Activated CD4-positive, alpha-beta T cell treated with anti-CD3 and anti-CD28 coated beads, Interleukin-2, Interleukin-6, amounts not matched to agents 100 ng/mL and 50 ng/mL, durations not matched to agents 16 hours and 8 hours (primary cell): ENCODE results near the gene TNFRSF12A.

Source experiments
- DNase-seq: peaks from one replicate; pipeline ENCODE4 v3.0.0-alpha.2; 2020

The TNFRSF12A gene

GRCh38 chr16:3027489-3027795 is 7.3 kb downstream of the TNFRSF12A start:
- no peak for DNase-seq

GRCh38 chr16:3027983-3028715 is 8.0 kb downstream of the TNFRSF12A start:
- DNase-seq, result peak; percentile 95

DNA sequence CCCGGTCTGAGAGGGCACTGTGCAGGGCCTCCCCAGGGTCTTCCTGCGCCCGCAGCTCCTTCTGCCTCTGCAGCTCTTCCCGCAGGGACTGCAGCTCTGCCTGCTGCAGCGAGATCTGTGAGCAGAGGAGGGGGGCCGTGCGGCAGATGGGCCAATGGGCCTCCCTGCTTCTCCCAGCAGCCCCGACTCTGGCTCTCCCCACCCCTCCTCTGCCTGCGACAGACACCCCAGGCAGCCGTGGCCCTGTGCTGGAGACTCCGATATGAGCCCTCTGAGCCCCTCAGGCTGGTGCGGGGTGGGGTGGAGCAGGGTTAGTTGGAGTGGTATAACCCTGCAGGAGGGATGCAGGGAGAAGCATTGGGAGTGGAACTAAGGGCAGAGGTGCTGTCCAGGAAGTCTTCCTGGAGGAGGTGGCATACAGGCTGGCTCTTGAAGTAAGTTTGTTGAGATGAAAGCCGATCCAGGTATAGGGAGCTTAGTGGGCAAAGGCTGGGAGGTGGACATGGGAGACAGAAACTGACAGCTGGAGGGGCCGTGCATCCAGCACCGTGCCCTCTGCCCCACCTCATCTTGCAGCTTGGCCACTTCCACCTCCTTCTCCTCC is 8.7 kb downstream of the TNFRSF12A start:
- DNase-seq, result no peak

DNA sequence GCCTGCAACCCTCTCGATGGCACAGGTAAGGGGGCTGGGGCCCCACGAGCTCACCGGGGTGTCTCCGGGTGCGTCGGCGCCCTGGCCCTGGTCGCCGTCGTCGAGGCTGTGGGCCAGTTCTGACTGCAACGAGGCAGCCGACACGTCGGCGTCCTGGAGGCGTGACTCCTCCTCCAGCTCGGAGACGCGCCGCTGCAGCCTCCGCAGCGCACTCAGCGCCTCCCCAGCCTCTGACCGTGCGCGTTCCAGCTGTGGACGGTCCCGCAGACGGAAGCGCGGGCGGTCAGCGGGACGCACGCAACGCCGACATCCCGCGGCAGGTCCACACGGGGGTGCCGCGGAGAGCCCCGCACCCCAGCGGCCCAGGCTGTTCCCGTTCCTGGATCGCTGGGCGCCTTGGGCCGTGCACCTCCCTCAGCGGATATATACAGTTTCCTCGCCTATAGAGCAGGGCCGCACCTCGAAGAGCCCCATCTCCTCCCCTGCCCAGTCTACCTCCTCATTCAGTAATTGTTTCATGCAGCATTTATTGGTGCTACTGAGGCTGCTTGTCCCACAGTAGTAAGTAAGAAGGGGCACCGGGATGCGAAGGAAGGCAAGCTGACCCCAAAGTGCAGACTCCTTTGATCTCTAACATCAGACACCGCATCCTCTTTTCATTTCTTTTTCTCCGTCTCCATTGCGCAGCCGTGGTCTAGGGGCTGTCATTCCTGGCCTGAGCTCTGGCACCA is 9.5 kb downstream of the TNFRSF12A start:
- DNase-seq, result peak; percentile 71

GRCh38 chr16:3030222-3031212 is 10.3 kb downstream of the TNFRSF12A start:
- no peak for DNase-seq

DNA sequence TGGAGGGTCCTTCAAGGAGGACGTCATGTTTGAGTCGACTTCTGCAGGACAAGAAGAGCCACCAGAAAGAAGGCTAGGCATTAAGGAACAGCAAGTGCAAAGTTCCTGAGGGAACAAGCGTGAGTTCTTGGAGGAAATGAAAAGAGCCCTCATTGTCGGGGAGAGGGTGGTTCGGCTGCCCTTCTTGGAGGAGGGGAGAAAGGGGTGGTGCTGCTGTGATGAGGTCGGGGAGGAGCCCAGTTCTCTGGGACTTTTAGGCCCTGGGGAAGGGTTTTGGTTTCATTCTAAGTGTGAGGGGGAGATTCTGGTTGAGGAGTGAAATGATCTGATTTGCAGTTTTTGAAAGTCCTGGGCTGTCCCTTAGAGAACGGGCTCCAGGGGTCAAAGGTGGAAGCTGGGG is 12.5 kb downstream of the TNFRSF12A start:
- DNase-seq, result peak; percentile 37

DNA sequence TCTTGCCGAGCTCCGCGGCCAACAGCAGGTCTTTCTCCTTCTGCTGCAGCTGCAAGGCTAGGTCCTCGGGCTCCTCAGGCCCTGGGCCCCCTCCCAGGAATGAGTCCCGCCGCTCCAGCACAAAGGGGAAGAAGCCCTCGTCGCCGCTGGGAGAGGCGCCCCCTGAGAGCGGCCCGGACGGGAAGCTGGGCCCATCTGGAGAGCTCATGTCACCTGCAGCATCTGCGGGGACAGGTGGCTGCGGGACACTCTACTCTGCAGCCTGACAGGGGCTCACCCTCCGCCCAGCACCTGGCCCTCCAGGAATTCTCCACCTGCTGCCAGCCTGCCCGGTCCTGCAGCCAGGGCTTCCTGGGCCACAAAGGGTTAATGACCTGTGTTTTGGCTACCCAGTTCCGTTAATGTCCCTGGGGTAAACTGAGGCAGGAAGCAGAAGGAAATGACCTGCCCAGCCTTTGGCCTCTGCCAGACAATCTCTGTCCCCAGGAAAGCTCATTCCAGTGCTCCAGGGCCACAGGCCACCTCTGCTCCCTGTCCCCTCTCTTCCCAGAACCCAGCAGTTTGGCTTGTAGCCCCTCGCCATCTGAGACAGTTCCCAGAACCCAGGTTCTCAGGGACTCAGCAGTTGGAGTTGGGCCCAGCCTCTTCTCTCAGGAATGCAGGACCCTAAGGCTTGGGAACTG is 15.3 kb downstream of the TNFRSF12A start:
- no peak for DNase-seq

DNA sequence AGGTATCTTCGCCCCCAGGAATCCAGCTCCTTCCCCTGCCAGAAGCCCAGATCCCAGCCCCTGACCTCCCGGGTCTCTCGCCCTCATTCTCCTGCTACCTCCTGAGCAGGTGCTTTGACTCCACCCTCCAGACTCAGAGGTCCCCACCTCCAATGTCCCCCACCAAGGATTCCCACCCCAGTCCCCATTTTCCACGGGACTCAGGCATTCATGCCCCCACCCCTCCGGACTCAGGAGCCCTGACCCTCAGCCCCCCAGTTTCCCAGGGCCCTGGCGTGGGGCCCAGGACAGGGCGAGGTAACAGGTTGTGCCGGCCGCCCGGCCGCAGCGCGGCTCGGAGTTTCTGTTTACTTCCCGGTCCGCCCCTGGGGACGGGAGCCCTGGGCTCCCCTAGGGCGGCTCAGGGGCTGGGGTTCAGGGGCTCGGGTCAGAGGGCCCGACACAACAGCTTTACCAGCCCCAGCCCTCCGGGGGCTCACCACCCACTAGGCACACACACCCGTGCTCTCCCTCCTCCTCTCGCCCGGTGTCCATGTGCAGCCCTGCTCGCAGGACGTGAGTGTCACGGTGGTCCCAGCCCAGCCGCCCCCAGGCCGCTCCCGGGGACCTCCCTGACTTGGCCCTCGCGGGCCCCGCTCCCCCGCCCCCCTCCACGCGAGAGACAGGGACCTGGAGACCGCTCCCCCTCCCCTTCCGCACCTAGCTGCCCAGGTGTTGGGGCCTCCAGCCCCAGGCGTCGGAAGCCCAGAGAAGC is 16.0 kb downstream of the TNFRSF12A start:
- no peak for DNase-seq

GRCh38 chr16:3036726-3037315 is 16.7 kb downstream of the TNFRSF12A start, which contains the start of gene BICDL2:
Gene BICDL2, minus strand, starts transcription at chr16:3036944. Its CDS starts 1,448 bp downstream, at chr16:3035496.
- DNase-seq, result no peak

DNA sequence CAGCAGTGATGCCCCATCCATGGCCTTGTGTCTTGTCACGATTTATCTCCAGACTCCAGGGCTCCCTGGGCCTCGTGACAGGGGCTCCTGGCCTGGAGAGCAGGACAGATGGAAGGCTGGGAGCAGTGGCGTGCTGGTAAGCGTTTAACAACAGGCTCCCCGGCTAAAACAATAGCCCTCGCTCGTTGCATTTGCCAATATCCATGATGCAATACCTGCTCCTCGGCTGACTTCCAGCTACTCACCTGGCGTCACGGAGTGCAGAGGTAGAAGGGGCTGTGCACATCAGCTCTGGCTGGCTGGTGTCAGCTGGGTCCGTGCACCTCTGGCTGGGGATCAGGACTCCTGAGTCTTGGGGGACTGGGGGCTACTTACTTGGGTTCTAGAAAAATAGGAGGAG is 18.1 kb downstream of the TNFRSF12A start:
- no peak for DNase-seq

DNA sequence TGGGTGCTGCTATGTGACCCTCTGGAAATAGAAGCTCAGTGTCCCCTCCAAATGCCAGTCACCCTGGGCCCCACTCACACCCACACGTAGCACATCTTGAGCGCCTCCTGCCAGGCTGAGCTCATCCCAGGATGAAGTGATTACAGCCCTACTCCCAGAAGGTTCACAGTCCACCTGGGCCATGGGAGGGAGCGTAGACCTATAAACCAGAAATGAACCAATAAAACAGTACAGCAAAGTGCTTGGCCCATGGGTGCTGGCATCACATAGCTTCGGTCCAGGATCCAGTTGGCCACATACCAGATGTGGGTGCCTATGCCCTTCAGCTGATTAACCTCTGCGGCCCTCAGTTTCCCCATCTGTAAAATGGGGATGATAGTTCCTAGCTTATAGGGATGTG is 18.7 kb downstream of the TNFRSF12A start:
- DNase-seq, result no peak

DNA sequence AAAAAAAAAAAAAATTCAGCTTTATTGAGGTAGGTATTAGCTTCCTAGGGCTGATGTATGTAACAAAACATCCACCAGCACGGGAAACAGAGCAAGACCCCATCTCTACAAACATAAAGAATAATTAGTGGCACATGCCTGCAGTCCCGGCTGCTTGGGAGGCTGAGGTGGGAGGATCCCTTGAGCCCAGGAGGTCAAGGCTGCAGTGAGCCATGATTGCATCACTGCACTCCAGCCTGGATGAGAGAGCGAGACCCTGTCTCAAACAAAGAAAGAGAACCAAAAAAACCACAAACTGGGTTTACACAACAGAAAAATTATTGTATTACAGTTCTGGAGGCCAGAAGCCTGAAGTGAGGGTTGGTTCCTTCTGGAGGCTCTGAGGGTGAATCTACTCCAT is 22.2 kb downstream of the TNFRSF12A start:
- DNase-seq, result no peak

DNA sequence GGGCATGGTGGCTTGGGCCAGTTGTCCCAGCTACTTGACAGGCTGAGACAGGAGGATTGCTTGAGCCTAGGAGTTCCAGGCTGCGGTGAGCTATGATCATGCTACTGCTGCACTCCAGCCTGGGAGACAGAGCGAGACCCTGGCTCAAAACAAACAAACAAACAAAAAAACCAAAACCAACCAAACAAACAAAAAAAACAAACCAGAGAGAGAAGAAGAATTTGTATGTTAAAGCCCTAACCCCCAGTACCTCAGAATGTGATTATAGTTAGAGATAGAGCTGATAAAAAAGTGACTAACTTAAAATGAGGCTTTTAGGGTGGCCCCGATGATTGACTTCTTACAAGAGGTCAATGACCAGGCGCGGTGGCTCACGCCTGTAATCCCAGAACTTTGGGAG is 24.5 kb downstream of the TNFRSF12A start:
- DNase-seq, result no peak

DNA sequence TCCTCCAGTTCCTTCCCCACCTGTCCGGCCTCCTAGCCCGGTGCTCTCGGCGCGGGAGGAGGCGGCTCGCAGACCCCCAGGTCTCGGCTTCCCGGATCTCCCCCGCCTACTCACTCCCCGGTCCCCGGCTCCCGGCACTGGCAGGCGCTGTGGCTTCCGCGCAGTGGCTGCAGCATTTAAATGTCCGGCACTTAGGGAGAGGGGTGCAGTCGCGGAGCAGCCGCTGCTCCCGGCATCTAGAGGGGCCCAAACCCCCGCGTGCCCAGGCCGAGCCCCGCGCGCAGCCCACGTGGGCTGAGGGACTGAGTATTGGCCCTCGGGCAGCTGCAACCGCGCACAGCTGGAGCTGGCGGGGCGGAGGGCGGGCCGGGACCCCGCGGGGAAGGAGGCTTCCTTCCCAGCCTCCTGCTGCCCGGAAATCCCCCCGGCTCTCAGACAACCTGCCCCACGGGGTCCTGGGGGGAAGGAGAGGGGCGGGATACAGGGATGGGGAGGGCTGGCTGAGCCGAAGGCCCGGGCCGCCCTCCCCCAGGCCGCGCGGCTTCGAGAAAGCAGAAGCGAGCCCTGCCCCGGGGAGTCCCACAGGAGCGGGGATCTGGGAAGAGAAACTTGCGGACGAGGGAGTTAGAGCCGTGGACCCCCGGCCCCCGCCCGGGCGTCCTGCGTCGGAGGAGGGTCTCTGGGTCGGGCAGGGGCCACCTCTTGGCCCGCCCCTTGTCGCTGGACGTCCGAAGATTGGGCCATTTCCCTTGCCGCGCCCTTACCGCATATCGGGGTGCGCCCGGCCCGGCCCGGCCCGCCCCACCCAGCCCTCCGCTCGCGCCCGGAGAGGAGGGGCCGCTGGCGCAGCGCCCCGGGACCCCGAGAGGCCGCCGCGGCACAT is 25.8 kb downstream of the TNFRSF12A start, which contains the start of gene MMP25:
MMP25 (plus strand) TSS at position 804 of the 883 bp plus-strand sequence. CDS start 357 bp downstream, outside the sequence.
- peak; percentile 41 for DNase-seq

DNA sequence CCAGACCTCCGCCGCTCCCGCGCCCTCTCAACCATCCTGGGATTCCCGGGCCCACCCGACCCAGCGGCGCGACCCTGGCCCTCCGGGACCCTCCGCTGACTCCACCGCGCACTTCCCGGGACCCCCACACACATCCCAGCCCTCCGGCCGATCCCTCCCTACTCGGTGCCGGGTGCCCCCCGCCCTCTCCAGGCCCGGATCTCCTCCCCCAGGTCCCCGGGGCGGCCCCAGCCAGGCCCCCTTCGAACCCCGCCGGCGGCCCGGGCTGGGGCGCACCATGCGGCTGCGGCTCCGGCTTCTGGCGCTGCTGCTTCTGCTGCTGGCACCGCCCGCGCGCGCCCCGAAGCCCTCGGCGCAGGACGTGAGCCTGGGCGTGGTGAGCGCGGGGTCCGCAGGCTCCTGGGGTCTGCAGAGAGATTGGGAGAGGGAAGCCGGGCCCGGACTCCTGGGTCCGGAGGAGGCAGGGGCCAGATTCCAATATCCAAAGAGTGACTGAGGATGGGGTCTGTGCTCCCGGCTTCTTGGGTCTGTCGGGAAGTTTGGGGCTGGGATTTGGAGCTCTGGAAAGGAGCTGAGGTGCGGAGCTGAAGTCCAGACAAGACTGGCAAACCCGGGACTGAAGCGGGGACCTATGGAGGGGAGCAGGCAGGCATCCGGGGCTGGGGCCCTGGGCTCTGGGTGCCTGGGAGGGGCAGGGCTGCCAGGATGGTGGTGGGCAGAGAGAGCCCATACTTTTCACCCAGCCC is 26.6 kb downstream of the TNFRSF12A start:
- DNase-seq, result peak; percentile 43

GRCh38 chr16:3047387-3047720 is 27.2 kb downstream of the TNFRSF12A start:
- peak; percentile 19 for DNase-seq

DNA sequence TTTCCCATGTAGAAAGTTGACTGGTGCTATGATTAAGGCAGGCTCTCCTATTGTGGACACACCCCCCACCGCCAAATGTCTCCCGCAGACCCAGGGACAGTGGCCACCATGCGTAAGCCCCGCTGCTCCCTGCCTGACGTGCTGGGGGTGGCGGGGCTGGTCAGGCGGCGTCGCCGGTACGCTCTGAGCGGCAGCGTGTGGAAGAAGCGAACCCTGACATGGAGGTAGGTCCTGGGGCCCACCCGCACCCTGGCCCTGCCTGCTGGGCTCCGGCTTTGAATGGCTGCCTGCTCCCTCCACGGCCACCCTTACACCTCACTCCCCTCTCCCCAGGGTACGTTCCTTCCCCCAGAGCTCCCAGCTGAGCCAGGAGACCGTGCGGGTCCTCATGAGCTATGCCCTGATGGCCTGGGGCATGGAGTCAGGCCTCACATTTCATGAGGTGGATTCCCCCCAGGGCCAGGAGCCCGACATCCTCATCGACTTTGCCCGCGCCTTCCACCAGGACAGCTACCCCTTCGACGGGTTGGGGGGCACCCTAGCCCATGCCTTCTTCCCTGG is 29.8 kb downstream of the TNFRSF12A start:
- DNase-seq, result no peak

- DNase-seq, result no peak
These were observed 30.3 kb downstream of the TNFRSF12A start for GRCh38 chr16:3050487-3050886.

DNA sequence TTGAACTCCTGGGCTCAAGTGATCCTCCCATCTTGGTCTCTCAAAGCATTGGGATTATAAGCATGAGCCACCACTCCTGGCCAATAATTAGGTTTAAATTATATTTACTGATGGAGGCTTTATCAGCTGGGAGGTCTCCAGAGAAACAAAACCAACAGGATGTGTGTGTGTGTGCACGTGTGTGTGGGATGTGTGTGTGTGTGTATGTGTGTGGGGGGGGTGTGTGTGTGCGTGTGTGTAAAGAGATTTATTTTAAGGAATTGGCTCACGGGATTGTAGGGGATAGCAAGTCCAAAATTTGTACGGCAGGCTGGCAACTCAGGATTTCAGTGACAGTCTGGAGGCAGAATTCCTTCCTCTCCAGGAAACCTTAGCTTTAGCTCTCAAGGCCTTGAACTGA is 30.8 kb downstream of the TNFRSF12A start:
- no peak for DNase-seq
